GM23338 (cell line): ENCODE results near the gene LTN1.

Experiments used
- EZH2 ChIP-seq: fragments of 200-600 bp; sonication (generic); IDR thresholded peaks from one replicate; pipeline ENCODE4 v1.8.0; 2017; ENCODE audit warnings: antibody characterized with exemption, mild to moderate bottlenecking, low read depth; ENCODE audit not compliant: unreplicated experiment
- EZH2phosphoT487 ChIP-seq: fragments of 200-600 bp; sonication (generic); IDR thresholded peaks from one replicate; pipeline ENCODE4 v1.8.1; 2018; ENCODE audit warnings: antibody characterized with exemption; ENCODE audit not compliant: unreplicated experiment
- JUNB ChIP-seq: IDR thresholded peaks from one replicate; pipeline ENCODE4 v1.6.1; 2016; ENCODE audit warnings: antibody characterized with exemption; ENCODE audit not compliant: unreplicated experiment
- POLR2AphosphoS5 ChIP-seq: IDR thresholded peaks from 2 replicates; pipeline ENCODE4 v1.6.1; 2016; ENCODE audit warnings: antibody characterized with exemption, low read depth
- STAT1 ChIP-seq: IDR thresholded peaks from one replicate; pipeline ENCODE4 v1.6.1; 2016; ENCODE audit warnings: antibody characterized with exemption; ENCODE audit not compliant: unreplicated experiment
- TF ChIP-seq, protein P1 (sequence below), 2 experiments: fragments of 200-600 bp in 1 of 2; sonication (generic) in 1 of 2; conservative IDR thresholded peaks; 2 replicates each; pipeline versions ENCODE4 v1.5.1 to v1.6.1; 2016 to 2017; ENCODE audit warnings: antibody characterized with exemption in 2 of 2, low read depth in 2 of 2, mild to moderate bottlenecking in 2 of 2, moderate library complexity in 1 of 2
- TF ChIP-seq, protein P2 (sequence below): IDR thresholded peaks from one replicate; pipeline ENCODE4 v1.6.1; 2018; ENCODE audit warnings: antibody characterized with exemption; ENCODE audit not compliant: unreplicated experiment
- TF ChIP-seq, protein P3 (sequence below): IDR thresholded peaks from 2 replicates; pipeline ENCODE4 v1.6.1; 2016; ENCODE audit warnings: antibody characterized with exemption

DNA sequence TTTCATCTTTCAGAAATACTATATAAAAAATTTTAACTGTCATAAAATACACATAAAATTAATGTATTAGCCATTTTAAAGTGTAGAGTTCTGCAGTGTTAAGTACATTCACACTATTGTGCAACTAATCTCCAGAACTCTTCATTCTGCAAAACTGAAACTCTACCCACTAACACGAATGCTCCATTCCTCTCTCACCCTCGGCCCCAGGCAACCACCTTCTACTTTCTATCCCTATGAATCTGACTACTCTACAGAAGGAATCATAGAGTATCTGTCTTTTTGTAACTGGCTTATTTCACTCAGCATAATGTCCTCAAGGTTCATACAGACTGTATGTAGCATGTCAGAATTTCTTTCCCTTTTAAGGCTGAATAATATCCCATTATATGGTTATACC, 43.4 kb downstream of the LTN1 start:
- TF ChIP-seq, protein P1, sequence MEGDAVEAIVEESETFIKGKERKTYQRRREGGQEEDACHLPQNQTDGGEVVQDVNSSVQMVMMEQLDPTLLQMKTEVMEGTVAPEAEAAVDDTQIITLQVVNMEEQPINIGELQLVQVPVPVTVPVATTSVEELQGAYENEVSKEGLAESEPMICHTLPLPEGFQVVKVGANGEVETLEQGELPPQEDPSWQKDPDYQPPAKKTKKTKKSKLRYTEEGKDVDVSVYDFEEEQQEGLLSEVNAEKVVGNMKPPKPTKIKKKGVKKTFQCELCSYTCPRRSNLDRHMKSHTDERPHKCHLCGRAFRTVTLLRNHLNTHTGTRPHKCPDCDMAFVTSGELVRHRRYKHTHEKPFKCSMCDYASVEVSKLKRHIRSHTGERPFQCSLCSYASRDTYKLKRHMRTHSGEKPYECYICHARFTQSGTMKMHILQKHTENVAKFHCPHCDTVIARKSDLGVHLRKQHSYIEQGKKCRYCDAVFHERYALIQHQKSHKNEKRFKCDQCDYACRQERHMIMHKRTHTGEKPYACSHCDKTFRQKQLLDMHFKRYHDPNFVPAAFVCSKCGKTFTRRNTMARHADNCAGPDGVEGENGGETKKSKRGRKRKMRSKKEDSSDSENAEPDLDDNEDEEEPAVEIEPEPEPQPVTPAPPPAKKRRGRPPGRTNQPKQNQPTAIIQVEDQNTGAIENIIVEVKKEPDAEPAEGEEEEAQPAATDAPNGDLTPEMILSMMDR (conservative IDR thresholded peaks at IDR 0.05; ENCODE audit: low read depth in 2 of 2) = no peak
- TF ChIP-seq EZH2phosphoT487 (no peak), JUNB (no peak), POLR2AphosphoS5 (no peak), EZH2 (no peak), STAT1 (no peak)
- TF ChIP-seq, protein P2, sequence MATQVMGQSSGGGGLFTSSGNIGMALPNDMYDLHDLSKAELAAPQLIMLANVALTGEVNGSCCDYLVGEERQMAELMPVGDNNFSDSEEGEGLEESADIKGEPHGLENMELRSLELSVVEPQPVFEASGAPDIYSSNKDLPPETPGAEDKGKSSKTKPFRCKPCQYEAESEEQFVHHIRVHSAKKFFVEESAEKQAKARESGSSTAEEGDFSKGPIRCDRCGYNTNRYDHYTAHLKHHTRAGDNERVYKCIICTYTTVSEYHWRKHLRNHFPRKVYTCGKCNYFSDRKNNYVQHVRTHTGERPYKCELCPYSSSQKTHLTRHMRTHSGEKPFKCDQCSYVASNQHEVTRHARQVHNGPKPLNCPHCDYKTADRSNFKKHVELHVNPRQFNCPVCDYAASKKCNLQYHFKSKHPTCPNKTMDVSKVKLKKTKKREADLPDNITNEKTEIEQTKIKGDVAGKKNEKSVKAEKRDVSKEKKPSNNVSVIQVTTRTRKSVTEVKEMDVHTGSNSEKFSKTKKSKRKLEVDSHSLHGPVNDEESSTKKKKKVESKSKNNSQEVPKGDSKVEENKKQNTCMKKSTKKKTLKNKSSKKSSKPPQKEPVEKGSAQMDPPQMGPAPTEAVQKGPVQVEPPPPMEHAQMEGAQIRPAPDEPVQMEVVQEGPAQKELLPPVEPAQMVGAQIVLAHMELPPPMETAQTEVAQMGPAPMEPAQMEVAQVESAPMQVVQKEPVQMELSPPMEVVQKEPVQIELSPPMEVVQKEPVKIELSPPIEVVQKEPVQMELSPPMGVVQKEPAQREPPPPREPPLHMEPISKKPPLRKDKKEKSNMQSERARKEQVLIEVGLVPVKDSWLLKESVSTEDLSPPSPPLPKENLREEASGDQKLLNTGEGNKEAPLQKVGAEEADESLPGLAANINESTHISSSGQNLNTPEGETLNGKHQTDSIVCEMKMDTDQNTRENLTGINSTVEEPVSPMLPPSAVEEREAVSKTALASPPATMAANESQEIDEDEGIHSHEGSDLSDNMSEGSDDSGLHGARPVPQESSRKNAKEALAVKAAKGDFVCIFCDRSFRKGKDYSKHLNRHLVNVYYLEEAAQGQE = no peak
- TF ChIP-seq, protein P3, sequence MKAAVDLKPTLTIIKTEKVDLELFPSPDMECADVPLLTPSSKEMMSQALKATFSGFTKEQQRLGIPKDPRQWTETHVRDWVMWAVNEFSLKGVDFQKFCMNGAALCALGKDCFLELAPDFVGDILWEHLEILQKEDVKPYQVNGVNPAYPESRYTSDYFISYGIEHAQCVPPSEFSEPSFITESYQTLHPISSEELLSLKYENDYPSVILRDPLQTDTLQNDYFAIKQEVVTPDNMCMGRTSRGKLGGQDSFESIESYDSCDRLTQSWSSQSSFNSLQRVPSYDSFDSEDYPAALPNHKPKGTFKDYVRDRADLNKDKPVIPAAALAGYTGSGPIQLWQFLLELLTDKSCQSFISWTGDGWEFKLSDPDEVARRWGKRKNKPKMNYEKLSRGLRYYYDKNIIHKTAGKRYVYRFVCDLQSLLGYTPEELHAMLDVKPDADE = no peak
